Iris pigment epithelial cell (primary cell): Measurements from ENCODE around the gene MBNL2.

Experiments
- DNase-seq: peaks from one replicate; pipeline ENCODE4 v3.0.0-alpha.2; 2011; ENCODE audit warnings: low read depth

Gene MBNL2

GRCh38 chr13:97273341-97273831, 51.3 kb downstream of the MBNL2 start:
- no peak for DNase-seq

- DNase-seq: peak; percentile 92
Measured at GRCh38 chr13:97274829-97275649, 52.9 kb downstream of the MBNL2 start.

DNA sequence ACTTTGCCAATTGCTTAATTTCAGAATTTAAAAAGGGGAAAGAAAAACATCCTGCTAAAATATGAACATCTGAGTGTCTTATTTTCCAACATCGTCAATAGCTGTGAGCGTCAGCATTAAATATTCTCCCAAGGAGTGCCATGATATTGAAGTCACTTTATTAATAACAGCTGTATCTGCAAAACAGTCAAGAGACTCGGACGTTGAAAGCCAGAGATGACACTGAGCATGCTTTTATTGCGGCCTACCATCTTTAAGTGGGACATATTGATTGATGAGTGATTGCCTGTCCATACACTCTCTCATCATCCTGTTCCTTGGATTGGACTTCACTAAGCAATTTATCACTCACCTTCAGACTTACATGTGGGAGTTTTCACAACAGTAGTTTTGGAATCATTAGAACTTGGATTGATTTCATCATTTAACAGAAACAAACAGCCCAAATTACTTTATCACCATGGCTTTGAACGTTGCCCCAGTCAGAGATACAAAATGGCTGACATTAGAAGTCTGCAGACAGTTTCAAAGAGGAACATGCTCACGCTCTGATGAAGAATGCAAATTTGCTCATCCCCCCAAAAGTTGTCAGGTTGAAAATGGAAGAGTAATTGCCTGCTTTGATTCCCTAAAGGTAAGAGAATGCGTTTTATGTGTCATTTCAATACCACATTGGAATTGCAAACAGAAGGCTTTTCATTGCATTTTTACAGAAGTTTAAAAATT, 53.8 kb downstream of the MBNL2 start:
- DNase-seq: no peak

DNA sequence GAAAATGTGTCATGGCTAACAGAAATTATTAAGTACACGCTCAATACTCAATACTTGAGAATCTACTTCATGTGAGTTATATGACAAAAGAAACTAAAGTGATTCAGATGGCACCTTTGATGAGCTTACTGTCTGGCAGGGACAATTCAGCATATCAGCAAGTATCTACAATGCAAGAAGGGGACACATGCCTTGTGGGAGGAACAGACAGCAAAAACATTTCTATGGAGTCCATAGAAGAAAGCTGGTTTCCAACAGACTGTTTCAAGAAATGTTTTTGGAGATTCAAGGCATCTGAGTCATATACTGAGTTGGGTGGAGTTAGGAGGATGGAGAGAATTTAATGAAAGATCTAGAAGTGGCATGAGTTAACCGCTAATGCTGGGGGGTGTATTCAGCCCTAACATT, 54.7 kb downstream of the MBNL2 start:
- no peak for DNase-seq

DNA sequence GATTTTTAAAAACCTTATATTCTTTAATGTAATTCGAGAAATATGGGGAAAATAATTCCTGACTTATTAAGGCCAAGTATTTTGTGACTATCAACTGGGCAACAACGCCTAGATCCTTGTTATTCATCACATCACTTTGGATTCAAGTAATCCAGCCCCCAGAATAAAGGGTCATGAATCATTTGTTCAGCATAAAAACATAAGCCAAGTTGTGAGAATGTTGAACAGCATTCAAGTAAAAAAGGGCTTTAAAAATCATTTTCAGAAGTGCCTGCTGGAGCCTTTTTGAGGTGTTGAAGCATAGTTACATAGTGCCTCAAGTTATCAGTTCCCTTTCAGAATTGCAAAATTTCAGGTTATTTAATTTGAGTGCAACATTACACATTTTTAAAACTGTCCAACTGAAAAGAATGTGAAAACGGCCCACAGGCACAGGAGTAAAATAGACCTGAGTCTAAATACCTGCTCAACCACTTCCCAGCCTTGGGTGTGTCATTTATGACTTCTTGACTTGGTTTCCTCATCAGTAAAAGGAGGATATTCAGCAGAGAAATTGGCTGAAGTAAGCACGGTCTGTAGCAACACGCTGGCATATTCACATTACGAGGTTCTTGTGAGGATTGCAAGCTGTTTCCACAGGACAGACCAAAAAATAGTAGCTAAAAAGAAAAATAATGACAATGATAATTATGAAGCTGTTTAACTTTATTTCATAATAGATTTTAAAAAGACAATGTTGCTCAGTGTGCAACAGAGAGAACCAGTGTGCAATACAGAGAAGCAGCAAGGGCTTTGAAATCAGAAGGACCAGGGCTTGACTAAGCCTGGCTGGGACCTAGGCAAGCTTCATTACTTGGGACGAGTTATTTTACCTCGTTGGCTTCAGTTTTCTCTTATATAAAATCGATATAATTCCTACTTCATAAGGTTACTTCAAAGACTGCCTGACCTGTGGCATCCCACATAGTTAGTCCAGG, 56.6 kb downstream of the MBNL2 start:
- DNase-seq: no peak

- peak; percentile 75 for DNase-seq
Measured at GRCh38 chr13:97279913-97280312, 57.8 kb downstream of the MBNL2 start.

GRCh38 chr13:97280478-97280877, 58.3 kb downstream of the MBNL2 start:
- DNase-seq: no peak

GRCh38 chr13:97281028-97281427, 58.9 kb downstream of the MBNL2 start:
- no peak for DNase-seq

GRCh38 chr13:97282705-97283104, 60.6 kb downstream of the MBNL2 start:
- no peak for DNase-seq

GRCh38 chr13:97283888-97284287, 61.8 kb downstream of the MBNL2 start:
- DNase-seq: no peak

GRCh38 chr13:97284558-97284957, 62.4 kb downstream of the MBNL2 start:
- DNase-seq: peak; percentile 71

GRCh38 chr13:97285221-97285955, 63.3 kb downstream of the MBNL2 start:
- DNase-seq: no peak

DNA sequence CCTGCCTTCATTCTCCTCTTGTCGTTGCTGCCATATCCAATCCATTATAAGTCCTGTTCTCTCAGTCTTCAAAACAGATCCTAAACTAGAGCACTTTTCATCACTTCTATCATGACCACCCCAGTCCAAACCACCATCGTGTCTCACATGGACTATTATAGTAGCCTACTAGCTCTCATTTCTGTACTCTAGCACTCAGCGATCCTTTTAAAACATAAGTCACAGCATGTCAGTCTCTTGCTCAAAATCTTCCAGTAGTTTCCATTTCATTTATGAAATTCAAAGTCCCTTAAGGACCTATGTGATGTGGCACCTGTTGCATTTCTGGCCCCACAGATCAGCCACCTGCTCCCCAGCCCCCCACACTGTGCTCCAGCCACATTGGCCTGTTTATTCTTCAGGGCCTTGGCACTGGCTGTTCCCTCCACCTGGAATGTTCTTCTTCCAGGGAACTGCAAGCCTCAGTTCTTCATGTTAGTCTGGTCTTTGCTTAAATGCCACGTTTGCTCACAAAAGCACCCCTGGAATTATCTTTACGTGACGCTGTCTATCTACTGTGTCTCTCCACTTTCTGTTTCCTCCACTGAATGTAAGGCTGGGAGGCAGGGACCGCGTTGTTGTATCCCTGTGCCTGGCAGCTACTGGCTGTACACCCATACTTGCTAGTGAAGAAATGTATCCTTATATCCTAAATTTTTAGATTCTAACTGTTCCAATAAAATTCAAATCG, 64.3 kb downstream of the MBNL2 start:
- no peak for DNase-seq

DNA sequence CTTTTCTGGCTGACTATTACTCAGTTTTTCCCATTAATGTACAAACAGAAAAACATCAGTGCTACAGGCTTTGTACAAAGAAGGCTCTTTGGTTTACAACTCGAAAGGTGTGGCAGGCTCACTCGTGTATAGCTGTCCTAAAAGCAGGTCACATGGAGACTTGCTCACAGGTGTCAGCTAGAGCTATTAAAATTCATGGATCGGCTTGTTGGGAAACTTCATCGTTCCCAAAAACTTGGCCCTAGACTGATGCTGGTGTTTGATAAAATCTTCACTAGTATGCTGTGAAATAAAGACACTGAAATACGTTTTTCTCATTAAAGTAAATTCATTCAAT, 64.9 kb downstream of the MBNL2 start:
- no peak for DNase-seq

DNA sequence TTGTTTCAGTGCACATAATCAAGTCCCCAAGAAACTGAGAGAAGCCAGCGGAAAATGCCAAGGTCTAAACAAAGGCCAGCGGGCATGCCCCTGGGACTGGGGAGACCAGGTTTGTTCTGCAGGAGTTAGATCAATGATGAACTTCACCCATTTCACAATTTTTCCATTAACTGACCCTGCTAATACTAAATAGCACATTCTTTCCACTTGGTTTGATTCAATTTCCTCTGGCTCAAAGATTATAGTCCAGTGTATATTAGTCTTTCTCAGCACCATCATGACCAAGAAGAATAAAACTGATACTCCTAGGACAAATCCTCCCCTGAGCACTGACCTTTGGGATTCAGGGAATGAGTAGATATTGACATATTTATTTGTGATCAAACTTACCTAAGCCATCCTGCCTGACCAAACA, 66.4 kb downstream of the MBNL2 start:
- no peak for DNase-seq

DNA sequence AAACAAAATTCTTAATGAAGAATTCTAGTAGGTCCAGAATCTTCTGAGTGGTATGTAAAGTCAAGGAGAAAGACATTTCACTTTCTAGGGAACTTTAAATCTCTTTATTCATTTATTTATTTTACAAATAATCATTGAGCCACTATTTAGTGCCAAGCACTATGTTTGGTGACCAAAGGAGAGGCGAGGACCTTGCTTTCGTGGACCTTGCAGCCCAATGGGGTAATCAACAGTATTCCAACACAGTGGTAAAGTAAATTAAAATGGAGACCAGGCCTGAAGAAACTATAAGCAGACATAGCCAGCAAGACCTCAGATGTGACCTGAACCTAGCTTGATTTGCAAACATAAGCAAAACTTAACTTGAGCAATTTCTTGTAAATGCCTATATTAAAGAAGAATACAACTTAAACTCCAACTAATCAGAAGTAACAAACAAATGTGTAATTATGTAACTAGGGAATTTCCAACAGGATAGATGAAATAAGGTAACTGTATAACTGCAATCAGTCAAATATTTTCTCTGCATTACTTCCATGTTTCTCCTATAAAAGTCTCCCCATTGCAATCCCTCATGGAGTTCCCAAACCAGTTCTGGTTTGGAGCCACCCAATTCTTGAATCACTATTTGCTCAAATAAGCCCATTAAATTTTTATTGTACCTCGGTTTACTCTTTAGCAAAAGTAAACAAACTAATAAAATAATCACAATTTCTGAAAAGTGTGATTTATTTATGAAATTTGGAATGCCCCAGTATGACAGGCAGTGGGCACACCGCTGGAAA, 67.6 kb downstream of the MBNL2 start:
- DNase-seq: no peak

DNA sequence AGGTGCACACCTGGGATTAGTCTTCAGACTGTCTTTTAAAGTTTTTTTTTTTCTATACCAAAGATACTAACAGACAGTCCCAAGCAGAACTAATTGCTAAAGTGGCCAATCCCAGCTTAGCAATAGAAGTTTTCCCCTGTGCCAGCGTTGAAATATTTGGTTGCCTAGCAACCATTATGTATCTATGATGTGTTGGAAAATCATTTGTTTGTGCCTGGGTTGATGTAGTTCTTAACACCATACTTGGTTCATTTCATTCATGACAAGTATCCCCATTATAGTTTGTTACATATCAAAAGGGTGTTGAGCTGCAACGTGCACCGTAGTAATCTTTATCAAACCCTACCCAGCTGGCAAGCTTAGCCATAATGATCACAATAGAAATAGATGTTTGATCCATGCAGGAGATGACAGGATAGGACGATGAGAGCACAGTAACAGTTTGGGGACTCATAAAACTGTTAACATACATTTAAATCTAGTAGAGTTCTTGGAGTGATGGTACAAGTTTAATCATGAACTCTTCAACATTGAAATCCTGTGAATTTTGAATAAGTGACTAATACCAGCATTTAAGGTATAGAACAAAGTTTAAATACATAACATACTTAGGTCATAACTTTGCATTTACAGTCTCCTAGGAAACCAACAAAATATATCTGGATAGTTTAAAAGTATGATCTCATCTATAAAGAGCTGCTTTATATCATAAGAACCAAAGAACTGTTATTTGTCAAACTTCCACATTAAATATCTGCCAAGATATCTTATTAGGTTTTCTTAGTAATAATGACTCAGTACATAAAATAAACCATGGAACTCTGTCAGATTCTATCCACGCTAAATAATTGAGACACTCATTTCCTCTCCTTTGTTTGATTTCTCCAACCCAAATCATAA, 73.4 kb downstream of the MBNL2 start:
- DNase-seq: peak; percentile 68

DNA sequence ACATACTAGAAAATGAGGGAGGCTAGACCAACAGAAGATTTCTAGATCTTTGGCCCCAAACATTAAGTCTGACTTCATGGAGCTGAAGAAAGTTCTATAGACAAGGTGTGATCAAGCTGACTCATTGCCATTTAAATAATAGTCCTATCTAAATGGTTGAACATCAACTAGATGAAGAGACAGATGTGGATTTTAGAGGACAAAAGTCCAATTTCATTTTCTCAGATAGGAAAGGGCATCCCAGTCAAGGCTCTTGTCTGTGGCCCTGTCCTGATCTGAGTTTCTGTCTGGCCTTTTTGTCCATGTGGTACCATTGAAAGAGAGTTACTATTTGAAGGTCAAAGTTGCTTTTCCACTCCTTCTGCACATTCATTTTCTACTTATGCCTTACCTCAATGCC, 74.6 kb downstream of the MBNL2 start:
- DNase-seq: no peak

DNA sequence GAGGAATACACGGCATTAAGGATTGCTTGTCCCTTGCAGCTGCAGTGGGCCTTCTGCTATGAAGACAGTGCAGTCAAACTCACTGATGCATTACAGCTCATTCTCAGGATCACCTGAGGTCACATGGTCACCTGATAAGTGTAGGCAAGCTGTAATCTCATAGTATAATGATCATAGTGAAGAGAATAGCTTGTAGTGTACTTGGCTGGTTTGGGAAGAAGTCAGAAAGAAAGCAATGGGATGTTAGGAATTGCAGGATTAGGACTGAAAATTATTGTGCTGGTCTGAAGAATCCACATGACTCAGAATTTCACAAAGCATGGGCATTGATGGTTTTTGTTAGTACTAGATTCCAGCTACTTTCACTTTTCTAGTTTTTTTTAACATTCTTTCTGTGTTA, 76.7 kb downstream of the MBNL2 start:
- no peak for DNase-seq
